Measurements from ENCODE around the gene GLOD4.
A peak's percentile ranks its signal among the peaks of the same experiment; 100 is the strongest.

The GLOD4 gene

DNA sequence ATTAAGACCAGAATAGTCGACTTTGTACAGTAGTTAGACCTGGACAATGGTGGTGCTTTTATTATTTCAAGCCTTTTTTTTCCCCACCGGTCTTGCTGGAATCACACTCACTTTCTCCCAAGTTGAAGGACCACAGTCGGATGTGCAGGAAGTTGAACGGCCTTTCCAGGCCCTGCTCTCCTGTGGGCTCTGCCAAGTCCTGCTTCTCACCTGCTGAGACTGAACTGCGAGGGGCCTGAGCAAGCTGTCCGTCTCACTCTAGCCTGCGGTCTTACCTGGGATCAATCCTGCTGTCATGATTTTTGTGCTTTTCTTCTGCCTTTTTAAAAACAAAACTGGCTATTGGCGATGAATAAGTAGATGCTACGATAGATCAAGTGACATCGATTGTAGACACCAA is 48.3 kb downstream of the GLOD4 start:
- no peak for DNase-seq

DNA sequence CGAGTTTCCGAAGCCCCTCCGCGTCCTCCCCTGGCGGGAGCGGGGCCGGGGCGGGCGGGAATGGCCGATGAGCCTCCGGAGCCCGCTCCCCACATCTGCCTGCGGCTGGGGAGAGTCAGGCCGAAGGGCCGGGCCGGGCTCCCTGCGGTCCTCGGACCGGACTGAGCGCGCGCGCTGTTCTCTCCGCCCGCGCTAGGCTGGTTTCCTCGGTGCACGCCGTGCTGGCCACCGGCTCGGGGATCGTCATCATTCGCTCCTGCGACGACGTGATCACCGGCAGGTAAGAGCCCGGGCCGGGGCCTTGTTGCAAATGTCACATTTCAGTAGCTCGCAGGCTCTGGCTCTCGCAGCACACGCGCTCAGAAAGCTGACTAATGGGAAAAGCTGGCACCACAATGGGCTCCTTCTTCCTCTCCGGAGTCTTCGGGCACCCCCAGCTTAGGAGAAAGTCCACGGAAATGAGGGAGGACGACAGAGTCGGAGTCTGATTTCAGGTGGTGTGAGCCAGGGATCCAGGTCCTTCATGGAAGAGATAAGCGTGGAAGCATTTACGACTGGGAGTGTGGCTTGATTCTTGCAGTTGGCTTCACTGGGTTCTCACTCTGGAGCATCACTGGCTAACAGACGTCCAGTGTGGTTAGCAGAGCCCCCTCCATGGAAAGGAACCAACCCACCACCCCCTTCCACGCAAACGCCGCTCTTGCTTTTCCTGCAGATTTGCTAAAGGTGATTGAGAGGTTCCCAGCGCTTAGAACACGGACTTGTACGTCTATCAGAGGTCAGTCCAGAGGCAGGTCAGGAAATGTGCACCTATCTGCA is 49.0 kb downstream of the GLOD4 start:
- DNase-seq: peak; percentile 39

DNA sequence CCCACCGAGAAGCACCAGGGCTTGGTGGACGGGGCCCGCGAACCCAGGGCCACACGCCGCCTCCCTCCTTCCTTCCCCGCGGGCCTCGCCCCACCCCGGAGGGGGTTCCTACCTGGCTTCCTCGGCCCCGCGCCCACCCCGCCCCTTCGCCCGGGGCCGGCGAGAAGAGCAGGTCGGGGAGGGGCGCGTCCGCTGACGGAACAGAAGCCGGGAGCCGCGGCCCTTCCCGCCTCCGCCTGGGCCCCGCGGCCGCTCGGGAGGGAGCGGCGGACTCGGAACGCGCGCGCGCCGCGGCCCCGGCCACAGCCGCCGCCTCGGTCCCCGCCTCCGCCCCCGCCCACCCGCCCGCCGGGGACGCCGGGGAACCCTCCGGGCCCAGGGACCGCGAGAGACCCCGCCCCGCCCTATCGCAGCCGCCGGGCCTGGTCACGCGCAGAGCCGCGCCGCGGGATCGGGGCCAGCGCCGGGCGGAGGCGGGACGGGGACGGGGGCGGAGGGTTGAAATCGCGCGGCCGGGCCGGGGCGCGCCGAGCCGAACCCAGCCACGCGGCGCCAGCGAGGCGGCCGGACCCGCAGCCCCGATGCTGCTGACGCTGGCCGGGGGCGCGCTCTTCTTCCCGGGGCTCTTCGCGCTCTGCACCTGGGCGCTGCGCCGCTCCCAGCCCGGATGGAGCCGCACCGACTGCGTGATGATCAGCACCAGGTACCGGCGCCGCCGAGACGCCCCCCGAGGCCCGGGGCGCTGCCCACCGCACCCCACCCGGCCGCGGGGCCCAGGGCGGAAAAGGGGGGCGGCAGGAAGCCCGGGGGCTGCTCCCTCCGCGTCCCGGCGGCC is 49.8 kb downstream of the GLOD4 start, which contains the start of gene TLCD3A:
TSS of gene TLCD3A (plus strand) at position 530 of the 835 bp plus-strand sequence. CDS start at position 582, 52 bp downstream.
- peak; percentile 48 for DNase-seq

DNA sequence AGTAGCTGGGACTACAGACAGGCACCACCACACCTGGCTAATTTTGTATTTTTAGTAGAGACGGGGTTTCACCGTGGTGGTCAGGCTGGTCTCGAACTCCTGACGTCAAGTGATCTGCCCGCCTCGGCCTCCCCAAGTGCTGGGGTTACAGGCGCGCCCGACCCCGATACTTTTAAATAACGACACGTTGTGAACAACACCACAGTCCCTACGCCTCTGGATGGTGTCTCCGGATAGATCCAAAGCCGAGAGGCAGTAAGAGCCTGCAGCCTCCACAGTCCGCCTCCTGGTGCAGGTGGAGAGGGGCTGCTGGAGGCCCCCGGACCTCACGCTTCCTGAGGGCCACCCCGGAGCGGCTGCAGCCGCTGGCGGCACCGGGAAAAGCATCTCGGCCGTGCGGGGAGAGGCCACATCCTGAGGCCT is 50.4 kb downstream of the GLOD4 start:
- no peak for DNase-seq

DNA sequence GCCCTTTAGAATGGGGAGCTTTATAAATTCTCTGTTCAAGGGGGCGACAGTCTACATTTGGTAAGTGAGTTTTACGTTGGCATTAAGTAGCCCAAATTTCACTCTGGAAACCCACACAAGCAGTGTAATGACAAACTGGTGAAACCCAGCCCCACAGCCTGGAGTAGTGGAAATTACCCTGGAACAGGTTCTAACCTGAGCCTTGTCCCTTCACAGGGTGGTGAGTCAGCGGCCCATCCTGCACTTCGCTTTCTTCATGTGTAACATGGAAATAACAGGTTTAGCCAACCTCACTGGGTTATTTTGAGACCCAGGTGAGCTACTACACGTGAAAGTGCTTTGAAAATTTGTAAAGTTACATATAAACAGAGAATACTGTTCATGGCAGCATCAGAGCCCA is 53.2 kb downstream of the GLOD4 start:
- no peak for DNase-seq

DNA sequence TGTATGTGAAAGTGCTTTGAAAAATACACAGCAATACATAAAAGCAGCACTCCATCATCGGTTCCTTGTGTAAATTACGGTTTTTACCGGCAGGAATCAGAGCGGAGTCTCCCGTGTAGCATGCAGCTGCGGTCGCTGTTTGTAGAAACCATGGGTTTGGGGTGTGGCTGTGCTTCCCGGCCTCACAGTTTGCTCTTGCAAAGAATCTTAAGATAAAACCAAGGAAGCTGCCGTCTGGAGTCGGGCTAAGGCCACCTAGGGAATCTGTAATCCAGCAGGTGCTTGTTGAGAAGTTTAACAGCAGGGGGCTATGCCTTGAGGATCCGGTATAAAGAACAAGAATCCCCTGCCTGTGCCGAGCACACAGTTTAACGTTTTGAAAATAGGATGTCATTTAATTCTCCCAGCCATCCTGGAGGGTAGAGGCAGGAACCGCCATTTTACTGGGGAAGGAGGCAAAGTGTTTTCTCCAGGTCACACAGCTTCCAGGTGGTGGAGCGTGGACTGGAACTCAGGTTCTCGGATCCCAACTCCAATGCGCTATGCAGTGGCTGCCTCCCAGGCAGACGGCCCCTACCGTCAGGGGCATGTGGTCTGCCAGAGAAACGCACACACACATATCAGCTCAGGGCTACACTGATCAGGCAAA is 55.7 kb downstream of the GLOD4 start:
- no peak for DNase-seq

DNA sequence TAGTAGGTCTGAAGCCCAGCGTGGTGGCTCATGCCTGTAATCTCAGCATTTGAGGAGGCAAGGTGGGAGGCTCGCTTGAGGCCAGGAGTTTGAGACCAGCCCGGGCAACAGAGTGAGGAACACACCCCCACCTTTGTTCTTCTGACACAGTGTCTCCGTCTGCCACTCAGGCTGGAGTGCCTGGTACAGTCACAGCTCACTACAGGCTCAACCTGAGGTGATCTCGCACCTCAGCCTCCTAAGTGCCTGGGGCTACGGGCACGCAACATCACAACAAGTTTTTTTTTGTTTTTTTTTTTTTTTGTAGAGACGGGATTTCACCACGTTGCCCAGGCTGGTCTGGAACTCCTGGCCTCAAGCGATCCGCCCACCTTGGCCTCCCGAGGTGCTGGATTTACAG is 56.3 kb downstream of the GLOD4 start:
- no peak for DNase-seq

DNA sequence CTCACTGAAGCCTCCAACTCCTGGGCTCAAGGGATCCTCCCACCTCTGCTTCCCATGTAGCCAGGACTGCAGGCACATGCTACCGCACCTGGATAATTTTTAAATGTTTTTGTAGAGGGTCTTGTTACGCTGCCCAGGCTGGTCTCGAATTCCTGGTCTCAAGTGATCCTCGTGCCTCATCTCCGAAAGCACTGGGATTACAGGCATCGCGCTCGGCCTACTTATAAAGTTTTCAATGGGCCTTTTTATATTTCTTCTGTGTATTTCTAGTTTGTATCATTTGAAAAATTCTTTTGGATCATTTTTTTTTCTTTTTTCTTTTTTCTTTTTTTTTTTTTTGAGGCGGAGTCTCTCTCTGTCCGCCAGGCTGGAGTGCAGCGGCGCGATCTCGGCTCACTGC is 57.0 kb downstream of the GLOD4 start:
- no peak for DNase-seq

DNA sequence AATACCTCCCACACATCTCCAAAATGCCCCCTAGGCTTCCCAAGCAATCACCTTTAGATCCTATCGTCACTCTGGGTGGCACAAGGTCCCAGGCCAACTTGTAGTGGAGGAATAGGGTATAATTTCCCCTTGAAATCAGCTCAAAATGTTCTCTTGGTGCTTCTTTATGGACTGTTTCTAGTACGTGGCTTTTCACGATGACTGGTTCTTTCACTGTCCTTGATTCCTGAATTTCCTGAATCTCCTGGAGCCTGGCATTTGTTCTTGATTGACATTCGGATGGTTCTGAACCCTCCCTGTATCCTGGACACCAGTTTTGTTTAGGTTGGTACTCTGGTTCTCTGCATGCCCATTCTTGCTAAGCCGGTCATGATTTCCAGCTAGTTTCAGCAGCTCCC is 60.5 kb downstream of the GLOD4 start:
- no peak for DNase-seq

DNA sequence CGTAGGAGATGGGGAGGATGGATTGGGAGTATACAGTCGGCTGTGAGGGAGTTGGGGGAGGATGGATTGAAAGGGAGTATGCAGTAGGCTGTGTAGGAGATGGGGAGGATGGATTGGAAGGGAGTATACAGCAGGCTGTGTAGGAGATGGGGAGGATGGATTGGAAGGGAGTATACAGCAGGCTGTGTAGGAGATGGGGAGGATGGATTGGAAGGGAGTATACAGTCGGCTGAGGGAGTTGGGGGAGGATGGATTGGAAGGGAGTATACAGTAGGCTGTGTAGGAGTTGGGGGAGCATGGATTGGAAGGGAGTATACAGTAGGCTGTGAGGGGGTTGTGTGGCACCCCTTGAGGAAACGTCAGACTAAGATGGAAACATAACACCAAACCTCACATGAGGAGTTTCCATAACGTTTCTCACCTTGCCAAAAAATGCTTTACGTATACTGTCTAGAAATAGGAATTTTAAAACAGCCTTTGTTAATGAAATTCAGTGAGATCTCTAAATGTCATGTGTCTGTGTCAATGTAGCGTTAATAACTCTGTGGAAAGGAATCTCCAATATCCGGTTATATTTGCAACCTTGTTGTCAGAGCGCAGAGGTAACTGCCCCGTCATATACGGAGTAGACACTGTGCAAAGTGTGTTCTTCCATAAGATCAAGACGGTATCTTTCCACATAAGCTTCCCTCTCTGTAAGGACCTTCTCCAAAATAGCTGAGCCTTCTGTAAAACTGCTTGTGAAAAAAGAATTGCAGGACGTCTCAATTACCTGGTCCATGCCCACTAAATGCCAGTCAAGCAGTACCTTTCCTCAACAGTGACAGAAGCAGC is 61.2 kb downstream of the GLOD4 start:
- no peak for DNase-seq

DNA sequence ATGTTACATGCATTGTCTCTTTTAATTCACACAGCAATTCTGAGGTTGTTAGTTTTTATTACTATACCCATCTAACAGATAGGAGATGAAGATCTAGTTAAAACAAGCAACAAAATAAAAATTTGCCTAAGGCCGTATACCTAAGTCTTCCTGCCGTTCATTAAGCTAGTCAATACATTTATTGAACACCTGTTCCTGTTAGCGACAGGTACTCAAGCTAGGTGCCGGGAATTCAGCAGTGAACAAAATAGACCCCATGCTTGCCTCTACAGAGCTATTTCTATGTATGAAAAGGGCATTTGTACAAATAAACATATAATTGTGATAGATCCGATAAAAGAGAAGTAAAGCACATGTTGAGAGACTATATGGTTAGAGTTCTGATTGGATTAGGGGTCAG is 64.0 kb downstream of the GLOD4 start:
- DNase-seq: no peak
